ENCODE measurements around the gene UCHL5.

- TF ChIP-seq REST (IDR thresholded peaks at IDR 0.05; ENCODE audit: insufficient read depth in 1 of 2, low read depth in 2 of 2, low read length in 2 of 2) (no peak), POLR2AphosphoS5 (IDR thresholded peaks at IDR 0.05; ENCODE audit: low read depth, low read length) (no peak), TAF1 (IDR thresholded peaks at IDR 0.05; ENCODE audit: borderline replicate concordance, insufficient read depth, low read length) (no peak), SIN3A (IDR thresholded peaks at IDR 0.05; ENCODE audit: borderline replicate concordance, insufficient read depth, low read length) (no peak), FOXP2 (optimal IDR thresholded peaks at IDR 0.05; ENCODE audit: borderline replicate concordance, extremely low read depth, extremely low read length, insufficient read depth) (no peak)
Measured at GRCh38 chr1:193069748-193070385, 10.7 kb upstream of the UCHL5 start.

Data from PFSK-1 (cell line).